B cell (primary cell): ENCODE results near the gene CASKIN1. TPM values are rescaled to one million over a fixed set of nuclear protein-coding genes. Genes with fewer than 3 reads are reported as not detected.

Experiments
- ATAC-seq: fragments of 200-7000 bp; cut with Tn5 transposase; one replicate; pipeline ENCODE4 v1.10.0; 2021; ENCODE audit warnings: low read depth, mild to moderate bottlenecking, moderate number of reproducible peaks, moderate library complexity
- CTCF ChIA-PET: fragments of 350-600 bp; sonication (Branson Sonifier 250); formaldehyde crosslinking; loops from one replicate; lab custom pipeline; 2021; ENCODE audit warnings: antibody characterized with exemption, inconsistent platforms; lab: Charles Lee
- POLR2A ChIA-PET: fragments of 350-600 bp; sonication (Branson Sonifier 250); formaldehyde crosslinking; loops from one replicate; lab custom pipeline; 2021; ENCODE audit warnings: antibody characterized with exemption; lab: Charles Lee
- DNase-seq: peaks from one replicate; pipeline ENCODE4 v3.0.0; 2013
- H2AFZ ChIP-seq: 2 replicates; pipeline ENCODE4 v1.6.1; 2012; ENCODE audit warnings: mild to moderate bottlenecking, low read depth, low read length; ENCODE audit not compliant: insufficient read depth, poor library complexity, severe bottlenecking
- H3K27ac ChIP-seq, 2 donors: 1 replicate in 1 of 2; 2 replicates in 1 of 2; pipeline ENCODE4 v1.5.1; 2012 to 2013; ENCODE audit warnings: low read length in 2 of 2, mild to moderate bottlenecking in 2 of 2, moderate library complexity in 1 of 2
- H3K27me3 ChIP-seq, 4 experiments: fragments of 200-600 bp in 1 of 4; sonication (generic) in 1 of 4; replicated peaks in 1 of 4; 1 replicate in 2 of 4; 2 replicates in 2 of 4; pipeline versions ENCODE4 v1.6.1 to v1.7.0; 2013 to 2016; ENCODE audit warnings: low read length in 3 of 4, mild to moderate bottlenecking in 2 of 4, mixed read lengths in 1 of 4, moderate library complexity in 1 of 4; ENCODE audit not compliant: insufficient read depth in 4 of 4, control insufficient read depth in 3 of 4; ENCODE audit errors: control extremely low read depth in 1 of 4
- H3K36me3 ChIP-seq, 2 experiments: replicated peaks in 1 of 2; 1 replicate in 1 of 2; 2 replicates in 1 of 2; pipeline versions ENCODE4 v1.6.1 to v1.7.1; 2013; ENCODE audit warnings: low read length in 1 of 2; ENCODE audit not compliant: insufficient read depth in 2 of 2, control insufficient read depth in 1 of 2; ENCODE audit errors: control extremely low read depth in 1 of 2, extremely low read depth in 1 of 2
- H3K4me1 ChIP-seq, 2 donors: fragments of 200-600 bp in 1 of 2; sonication (generic) in 1 of 2; 1 replicate in 1 of 2; 2 replicates in 1 of 2; pipeline versions ENCODE4 v1.5.1 to v1.6.1; 2013 to 2017; ENCODE audit warnings: low read length in 2 of 2; ENCODE audit not compliant: control insufficient read depth in 2 of 2, insufficient read depth in 2 of 2
- H3K4me2 ChIP-seq: replicated peaks from 2 replicates; pipeline ENCODE3; 2012; ENCODE audit warnings: mild to moderate bottlenecking, low read depth, low read length; ENCODE audit not compliant: poor library complexity, severe bottlenecking
- H3K4me3 ChIP-seq, 5 experiments: fragments of 200-600 bp in 1 of 5; sonication (generic) in 1 of 5; 1 replicate in 3 of 5; 2 replicates in 2 of 5; pipeline versions ENCODE4 v1.5.1 to v1.7.0; 2011 to 2016; ENCODE audit warnings: low read length in 4 of 5, mild to moderate bottlenecking in 4 of 5, low read depth in 2 of 5, control low read depth in 1 of 5, moderate library complexity in 1 of 5; ENCODE audit not compliant: insufficient read depth in 1 of 5; ENCODE audit errors: control extremely low read depth in 1 of 5, extremely low read depth in 1 of 5
- H3K79me2 ChIP-seq: fragments of 200-600 bp; sonication (generic); one replicate; pipeline ENCODE4 v1.6.0; 2016; ENCODE audit warnings: low read length; ENCODE audit not compliant: control insufficient read depth, insufficient read depth
- H3K9ac ChIP-seq: fragments of 200-600 bp; sonication (generic); 2 replicates; pipeline ENCODE4 v1.6.1; 2017; ENCODE audit warnings: mild to moderate bottlenecking, low read length, moderate library complexity
- H3K9me3 ChIP-seq, 3 donors: one replicate each; pipeline versions ENCODE4 v1.6.1 to v1.7.1; 2013; ENCODE audit warnings: low read length in 2 of 3; ENCODE audit not compliant: control insufficient read depth in 2 of 3, insufficient read depth in 1 of 3; ENCODE audit errors: control extremely low read depth in 1 of 3
- H4K20me1 ChIP-seq: 2 replicates; pipeline ENCODE4 v1.6.0; 2012; ENCODE audit warnings: mild to moderate bottlenecking, low read length; ENCODE audit not compliant: insufficient read depth, control insufficient read depth, poor library complexity, severe bottlenecking
- H3K27ac Mint-ChIP-seq: one replicate; pipeline ENCODE4 v1.8.0; 2021; ENCODE audit warnings: mixed read lengths
- H3K27me3 Mint-ChIP-seq: one replicate; pipeline ENCODE4 v1.8.0; 2021; ENCODE audit warnings: mixed read lengths
- H3K4me1 Mint-ChIP-seq: one replicate; pipeline ENCODE4 v1.8.0; 2021; ENCODE audit warnings: mixed read lengths
- H3K4me3 Mint-ChIP-seq: one replicate; pipeline ENCODE4 v1.8.0; 2021; ENCODE audit warnings: mixed read lengths
- H3K9me3 Mint-ChIP-seq: one replicate; pipeline ENCODE4 v1.8.0; 2022; ENCODE audit warnings: mixed read lengths; ENCODE audit not compliant: insufficient read depth
- EZH2 ChIP-seq: IDR thresholded peaks from 2 replicates; pipeline ENCODE4 v1.6.1; 2012; ENCODE audit warnings: borderline replicate concordance, low read depth, mild to moderate bottlenecking, moderate library complexity, low read length; ENCODE audit not compliant: insufficient read depth, poor library complexity, severe bottlenecking
- WGBS: methylation state at CpG from one replicate; pipeline ENCODE4 v1.1.5; 2013; ENCODE audit warnings: missing lambda C conversion rate; ENCODE audit not compliant: insufficient coverage; 5-methylcytosine and 5-hydroxymethylcytosine counted together
- intact Hi-C: fragments of 100-400 bp; cut with micrococcal nuclease; formaldehyde crosslinking; loops from one replicate; pipeline ENCODE4 v1.10.0; 2022
- polyA plus RNA-seq: library from polyadenylated mRNA; depleted of rRNA; stranded (reverse); fragments of >200 nt; gene quantifications from 2 replicates; pipeline ENCODE4 v1.2.3, GENCODE V29; 2012
- total RNA-seq, 2 donors: library from RNA; stranded (reverse); fragments of 120-200 nt in 1 of 2; gene quantifications; 1 replicate in 1 of 2; 2 replicates in 1 of 2; pipeline versions ENCODE4 v1.2.3 to v1.2.4, GENCODE V29; 2013 to 2022
- TF ChIP-seq, protein P1 (sequence below): fragments of 200-600 bp; IDR thresholded peaks from one replicate; pipeline ENCODE4 v1.8.0; 2022; ENCODE audit warnings: antibody characterized with exemption, mild to moderate bottlenecking

Gene CASKIN1
- total and polyA plus RNA-seq, 2 donors (not counting 1 experiment from before 2014, with no cell fraction given) = 0.01 TPM; not detected in 1

DNA sequence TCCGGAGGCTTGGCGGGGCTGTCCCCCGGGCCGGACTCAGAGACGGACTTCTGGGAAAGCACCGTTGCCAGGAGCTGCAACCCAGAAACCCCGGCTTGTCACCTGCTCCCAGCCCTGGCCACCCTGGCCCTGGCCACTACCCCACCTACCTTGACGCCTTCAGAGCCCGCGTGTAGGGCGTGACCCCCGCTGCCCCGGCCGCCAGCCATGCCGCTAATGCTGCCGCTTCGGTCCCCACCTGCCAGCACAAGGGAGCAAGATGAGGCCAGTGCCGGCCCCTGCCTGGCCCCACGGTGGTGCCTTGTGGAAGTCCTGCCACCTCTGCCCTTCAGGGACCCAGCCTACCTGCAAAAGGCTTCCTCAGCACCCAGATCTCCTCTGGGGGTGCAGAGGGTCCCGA lies 11.4 kb downstream of the CASKIN1 start:
- Mint-ChIP-seq H3K27ac (no peak overlapping the region), H3K4me1 (peaks cover 7% of the 10 kb centered on the region), H3K4me3 (no peak overlapping the region), H3K9me3 (no peaks in the 10 kb centered on the region), H3K27me3 (no peaks in the 10 kb centered on the region)
- H2AFZ ChIP-seq = no peak overlapping the region
- POLR2A ChIA-PET = no interaction called here
- no peak for TF ChIP-seq EZH2
- TF ChIP-seq, protein P1, sequence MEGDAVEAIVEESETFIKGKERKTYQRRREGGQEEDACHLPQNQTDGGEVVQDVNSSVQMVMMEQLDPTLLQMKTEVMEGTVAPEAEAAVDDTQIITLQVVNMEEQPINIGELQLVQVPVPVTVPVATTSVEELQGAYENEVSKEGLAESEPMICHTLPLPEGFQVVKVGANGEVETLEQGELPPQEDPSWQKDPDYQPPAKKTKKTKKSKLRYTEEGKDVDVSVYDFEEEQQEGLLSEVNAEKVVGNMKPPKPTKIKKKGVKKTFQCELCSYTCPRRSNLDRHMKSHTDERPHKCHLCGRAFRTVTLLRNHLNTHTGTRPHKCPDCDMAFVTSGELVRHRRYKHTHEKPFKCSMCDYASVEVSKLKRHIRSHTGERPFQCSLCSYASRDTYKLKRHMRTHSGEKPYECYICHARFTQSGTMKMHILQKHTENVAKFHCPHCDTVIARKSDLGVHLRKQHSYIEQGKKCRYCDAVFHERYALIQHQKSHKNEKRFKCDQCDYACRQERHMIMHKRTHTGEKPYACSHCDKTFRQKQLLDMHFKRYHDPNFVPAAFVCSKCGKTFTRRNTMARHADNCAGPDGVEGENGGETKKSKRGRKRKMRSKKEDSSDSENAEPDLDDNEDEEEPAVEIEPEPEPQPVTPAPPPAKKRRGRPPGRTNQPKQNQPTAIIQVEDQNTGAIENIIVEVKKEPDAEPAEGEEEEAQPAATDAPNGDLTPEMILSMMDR = no peak
- H3K4me2 ChIP-seq = no peak overlapping the region
- no peaks in the 10 kb centered on the region for H3K79me2 ChIP-seq
- intact Hi-C loops = no loop called here
- no peak overlapping the region for H3K4me3 ChIP-seq
- DNase-seq (no peak), ATAC-seq (no peak)
- no peaks in the 10 kb centered on the region for H3K9me3 ChIP-seq
- no peaks in the 10 kb centered on the region for H4K20me1 ChIP-seq
- CTCF ChIA-PET = no interaction called here
- H3K36me3 ChIP-seq = no peaks in the 10 kb centered on the region
- H3K4me1 ChIP-seq = no peaks in the 10 kb centered on the region
- H3K27ac ChIP-seq = no peak overlapping the region
- no peak overlapping the region for H3K9ac ChIP-seq
- H3K27me3 ChIP-seq = no peaks in the 10 kb centered on the region
- 95% methylated on average over 20 of the region's 20 CpGs for WGBS

DNA sequence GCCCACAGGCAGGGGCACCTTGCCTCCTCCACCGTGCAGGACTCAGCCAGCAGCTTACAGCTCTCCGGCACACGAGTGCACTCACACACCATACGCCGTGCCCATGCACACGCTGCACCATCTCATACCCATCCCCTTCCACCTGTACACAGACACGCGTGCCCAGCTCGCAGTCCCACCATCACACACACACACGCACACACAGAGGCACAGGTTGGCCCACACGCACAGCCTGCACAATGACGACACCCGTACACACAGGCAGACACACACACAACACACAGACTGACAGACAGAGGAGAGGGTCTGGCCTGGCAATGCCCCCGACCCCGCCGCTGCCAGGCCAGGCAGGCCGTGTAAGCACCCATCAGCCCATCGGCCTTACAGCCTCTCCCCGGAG lies 12.1 kb downstream of the CASKIN1 start:
- Histone ChIP-seq H4K20me1 (no peaks in the 10 kb centered on the region), H3K27ac (no peak overlapping the region), H3K4me3 (no peak overlapping the region), H3K9me3 (no peaks in the 10 kb centered on the region), H3K79me2 (no peaks in the 10 kb centered on the region), H3K27me3 (no peaks in the 10 kb centered on the region), H3K36me3 (no peaks in the 10 kb centered on the region), H3K4me2 (no peak overlapping the region), H3K9ac (no peak overlapping the region), H3K4me1 (no peaks in the 10 kb centered on the region), H2AFZ (no peak overlapping the region)
- TF ChIP-seq EZH2 = no peak
- TF ChIP-seq, protein P1 = no peak
- ChIA-PET CTCF (no interaction called here), POLR2A (no interaction called here)
- Mint-ChIP-seq H3K27ac (peak overlapping the region; percentile 32), H3K9me3 (no peaks in the 10 kb centered on the region), H3K4me1 (peaks cover 7% of the 10 kb centered on the region), H3K4me3 (no peak overlapping the region), H3K27me3 (no peaks in the 10 kb centered on the region)
- DNase-seq = no peak
- intact Hi-C loops = no loop called here
- WGBS = 94% methylated on average over 19 of the region's 19 CpGs
- no peak for ATAC-seq
